Measurements from ENCODE around the gene OR8D1.

GRCh38 chr11:124311670-124312069 lies 2.1 kb downstream of the OR8D1 start:
- TF ChIP-seq CTCF (conservative IDR thresholded peaks at IDR 0.05; ENCODE audit: low read depth, low read length) = no peak
- TF ChIP-seq EZH2 (IDR thresholded peaks at IDR 0.05; ENCODE audit: borderline replicate concordance, low read depth, low read length, poor library complexity, severe bottlenecking) = no peak
